Osteocyte (in vitro differentiated cells): ENCODE measurements around the gene BTF3L4. TPM values are rescaled to one million over a fixed set of nuclear protein-coding genes. Genes with fewer than 3 reads are reported as not detected.
A peak's percentile ranks its signal among the peaks of the same experiment; 100 is the strongest.
"Not testable (repeated sequence)": the region's sequence is repeated elsewhere in the genome, so short reads cannot be mapped to it uniquely, and the experiment has no call there.

Experiments
- DNase-seq: peaks from one replicate; pipeline ENCODE4 v3.0.0; 2021; ENCODE audit warnings: mixed read lengths; ENCODE audit not compliant: unreplicated experiment; ENCODE audit errors: extremely low spot score
- H3K27ac Mint-ChIP-seq: one replicate; pipeline ENCODE4 v1.8.0; 2021; ENCODE audit warnings: mild to moderate bottlenecking, mixed read lengths; ENCODE audit not compliant: unreplicated experiment
- H3K27me3 Mint-ChIP-seq: one replicate; pipeline ENCODE4 v1.8.0; 2021; ENCODE audit warnings: mixed read lengths; ENCODE audit not compliant: unreplicated experiment
- H3K36me3 Mint-ChIP-seq: one replicate; pipeline ENCODE4 v1.8.0; 2021; ENCODE audit warnings: mixed read lengths; ENCODE audit not compliant: unreplicated experiment
- H3K4me1 Mint-ChIP-seq: one replicate; pipeline ENCODE4 v1.8.0; 2021; ENCODE audit warnings: mixed read lengths; ENCODE audit not compliant: unreplicated experiment
- H3K4me3 Mint-ChIP-seq: one replicate; pipeline ENCODE4 v1.8.0; 2021; ENCODE audit warnings: mild to moderate bottlenecking, moderate library complexity, mixed read lengths; ENCODE audit not compliant: unreplicated experiment
- H3K9me3 Mint-ChIP-seq: one replicate; pipeline ENCODE4 v1.8.0; 2021; ENCODE audit warnings: mixed read lengths; ENCODE audit not compliant: unreplicated experiment
- total RNA-seq: library from RNA; stranded (reverse); gene quantifications from 2 replicates; pipeline ENCODE4 v1.2.1, GENCODE V29; 2021
- TF ChIP-seq, protein P1 (sequence below): fragments of 200-600 bp; sonication (generic); IDR thresholded peaks from 2 replicates; pipeline ENCODE4 v1.5.0; 2021; ENCODE audit warnings: antibody characterized with exemption, mild to moderate bottlenecking, moderate library complexity

The BTF3L4 gene
- total RNA-seq, 1 donor from 2014 or later = 61.0 TPM

DNA sequence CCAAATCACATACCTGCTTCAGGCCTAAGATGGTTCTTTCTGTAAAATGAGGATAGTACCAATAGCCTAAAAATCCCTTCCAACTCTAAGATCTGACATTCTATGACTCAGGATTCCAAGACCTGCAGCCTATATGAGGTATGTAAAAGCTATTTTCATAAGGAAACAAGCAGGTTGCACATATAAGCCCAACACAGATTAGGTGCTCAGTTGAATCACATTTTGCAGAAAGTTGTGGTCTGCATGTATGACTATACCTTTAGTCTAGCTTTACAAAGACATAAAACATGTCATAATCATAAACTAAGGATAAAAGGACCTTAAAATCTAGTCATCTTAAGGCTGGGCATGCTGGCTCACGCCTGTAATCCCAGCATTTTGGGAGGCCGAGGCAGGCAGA, 29.8 kb upstream of the BTF3L4 start:
- no peak overlapping the region for H3K27ac Mint-ChIP-seq
- H3K9me3 Mint-ChIP-seq = no peaks in the 10 kb centered on the region
- peaks cover 21% of the 10 kb centered on the region for H3K4me1 Mint-ChIP-seq
- H3K27me3 Mint-ChIP-seq = no peaks in the 10 kb centered on the region
- peaks cover 31% of the 10 kb centered on the region for H3K36me3 Mint-ChIP-seq
- no peak for DNase-seq
- TF ChIP-seq, protein P1, sequence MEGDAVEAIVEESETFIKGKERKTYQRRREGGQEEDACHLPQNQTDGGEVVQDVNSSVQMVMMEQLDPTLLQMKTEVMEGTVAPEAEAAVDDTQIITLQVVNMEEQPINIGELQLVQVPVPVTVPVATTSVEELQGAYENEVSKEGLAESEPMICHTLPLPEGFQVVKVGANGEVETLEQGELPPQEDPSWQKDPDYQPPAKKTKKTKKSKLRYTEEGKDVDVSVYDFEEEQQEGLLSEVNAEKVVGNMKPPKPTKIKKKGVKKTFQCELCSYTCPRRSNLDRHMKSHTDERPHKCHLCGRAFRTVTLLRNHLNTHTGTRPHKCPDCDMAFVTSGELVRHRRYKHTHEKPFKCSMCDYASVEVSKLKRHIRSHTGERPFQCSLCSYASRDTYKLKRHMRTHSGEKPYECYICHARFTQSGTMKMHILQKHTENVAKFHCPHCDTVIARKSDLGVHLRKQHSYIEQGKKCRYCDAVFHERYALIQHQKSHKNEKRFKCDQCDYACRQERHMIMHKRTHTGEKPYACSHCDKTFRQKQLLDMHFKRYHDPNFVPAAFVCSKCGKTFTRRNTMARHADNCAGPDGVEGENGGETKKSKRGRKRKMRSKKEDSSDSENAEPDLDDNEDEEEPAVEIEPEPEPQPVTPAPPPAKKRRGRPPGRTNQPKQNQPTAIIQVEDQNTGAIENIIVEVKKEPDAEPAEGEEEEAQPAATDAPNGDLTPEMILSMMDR = no peak
- H3K4me3 Mint-ChIP-seq = no peak overlapping the region

DNA sequence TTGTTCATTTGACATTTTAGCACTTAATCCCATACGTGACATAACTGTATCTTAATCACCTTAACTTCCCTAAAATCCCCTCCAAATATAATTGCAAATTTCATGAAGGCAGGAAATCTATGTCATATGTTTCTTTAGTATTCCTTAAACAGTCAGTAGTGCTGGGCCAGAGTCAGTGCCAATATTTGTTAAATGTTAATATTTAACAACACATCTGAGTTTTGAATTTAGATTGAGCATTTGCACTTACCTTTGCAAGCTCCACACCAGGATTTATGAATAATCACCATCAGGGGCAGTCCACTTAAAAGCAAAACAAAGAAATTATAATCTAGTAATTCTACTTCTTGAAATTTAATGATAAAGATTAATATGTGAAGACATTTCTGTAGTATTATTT, 27.8 kb upstream of the BTF3L4 start:
- DNase-seq = no peak
- Mint-ChIP-seq H3K27me3 (no peaks in the 10 kb centered on the region), H3K36me3 (peaks cover 23% of the 10 kb centered on the region), H3K9me3 (no peaks in the 10 kb centered on the region), H3K4me3 (no peak overlapping the region), H3K27ac (no peak overlapping the region), H3K4me1 (peaks cover 34% of the 10 kb centered on the region)
- TF ChIP-seq, protein P1 = no peak

DNA sequence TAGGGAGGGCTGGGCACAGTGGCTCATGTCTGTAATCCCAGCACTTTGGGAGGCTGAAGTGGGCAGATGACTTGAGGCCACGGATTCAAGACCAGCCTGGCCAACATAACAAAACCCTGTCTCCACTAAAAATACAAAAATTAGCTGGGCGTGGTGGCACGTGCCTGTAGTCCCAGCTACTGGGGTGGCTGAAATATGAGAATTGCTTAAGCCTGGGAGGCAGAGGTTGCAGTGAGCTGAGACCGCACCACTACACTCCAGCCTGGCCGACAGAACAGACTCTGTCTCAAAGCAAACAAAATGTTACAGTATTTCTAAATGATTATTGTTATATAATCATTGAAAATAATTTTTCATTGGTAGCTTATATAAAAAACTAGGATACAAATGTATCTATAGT, 27.3 kb upstream of the BTF3L4 start:
- not testable (repeated sequence) for H3K27me3 Mint-ChIP-seq, DNase-seq, H3K27ac Mint-ChIP-seq, H3K9me3 Mint-ChIP-seq, H3K4me3 Mint-ChIP-seq
- Mint-ChIP-seq H3K36me3 (peaks cover 18% of the 10 kb centered on the region), H3K4me1 (peaks cover 36% of the 10 kb centered on the region)

DNA sequence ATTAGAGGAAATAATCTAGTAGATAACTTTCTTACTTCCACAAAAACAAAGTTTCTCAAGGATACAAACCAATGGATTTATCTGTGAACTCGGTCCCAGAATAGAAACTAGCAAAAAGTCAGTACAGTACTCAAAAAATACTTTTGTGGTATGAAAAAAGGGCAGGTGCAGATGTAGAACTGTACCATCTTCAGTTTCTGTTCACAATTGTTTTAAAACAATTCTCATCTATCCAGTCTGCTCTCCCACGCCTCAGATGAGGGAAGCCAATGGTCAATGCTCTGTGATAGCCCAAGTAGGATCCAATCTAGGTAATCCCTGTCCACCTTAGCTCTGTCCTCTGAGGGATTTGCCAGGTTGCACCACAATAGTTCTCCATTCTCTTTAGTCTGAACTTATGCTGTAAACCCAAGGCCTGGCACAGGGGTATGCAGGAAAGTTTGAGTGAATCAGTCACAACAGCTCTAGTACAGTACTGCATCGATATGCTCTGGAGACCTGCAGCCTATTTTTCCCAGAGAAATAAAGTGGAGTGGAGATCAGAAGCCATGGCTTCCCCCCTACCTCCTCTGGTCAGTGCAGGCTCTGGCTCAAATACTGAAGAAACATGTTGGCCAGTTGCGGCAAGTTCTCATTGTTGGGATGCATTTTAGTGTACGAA, 23.8 kb upstream of the BTF3L4 start:
- no peak for DNase-seq
- no peaks in the 10 kb centered on the region for H3K27me3 Mint-ChIP-seq
- peak overlapping the region; percentile 97 for H3K27ac Mint-ChIP-seq
- H3K4me3 Mint-ChIP-seq = peak overlapping the region; percentile 94
- TF ChIP-seq, protein P1 = no peak
- H3K9me3 Mint-ChIP-seq = no peaks in the 10 kb centered on the region
- peaks cover 41% of the 10 kb centered on the region for H3K4me1 Mint-ChIP-seq
- peaks cover 10% of the 10 kb centered on the region for H3K36me3 Mint-ChIP-seq

DNA sequence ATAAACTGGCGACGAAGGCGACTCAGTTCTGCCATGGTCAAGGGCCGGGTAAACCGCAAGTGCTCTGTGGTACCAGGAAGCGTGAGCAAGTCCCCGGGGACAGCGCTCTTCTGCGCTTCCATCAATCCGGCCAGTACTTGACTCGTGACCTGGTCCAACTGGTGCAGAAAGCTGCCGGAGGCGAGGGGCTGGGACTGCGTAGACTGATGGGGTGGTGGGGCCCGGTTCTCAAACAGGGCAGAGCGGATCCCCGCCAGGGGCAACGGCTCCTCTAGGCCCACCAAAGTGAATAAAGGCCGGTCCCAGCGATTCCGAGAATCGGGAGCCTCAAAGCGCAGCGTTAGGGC, 23.3 kb upstream of the BTF3L4 start:
- DNase-seq = no peak
- peaks cover 41% of the 10 kb centered on the region for H3K4me1 Mint-ChIP-seq
- H3K9me3 Mint-ChIP-seq = no peaks in the 10 kb centered on the region
- peak overlapping the region; percentile 97 for H3K27ac Mint-ChIP-seq
- H3K27me3 Mint-ChIP-seq = no peaks in the 10 kb centered on the region
- TF ChIP-seq, protein P1 = no peak
- peaks cover 11% of the 10 kb centered on the region for H3K36me3 Mint-ChIP-seq
- peak overlapping the region; percentile 94 for H3K4me3 Mint-ChIP-seq
